Adrenal gland (tissue), 5 donors: ENCODE results near the gene FOXQ1.
"Not testable (repeated sequence)": the region's sequence is repeated elsewhere in the genome, so short reads cannot be mapped to it uniquely, and the experiment has no call there.

Experiments
- CTCF ChIP-seq, 6 experiments: fragments of 450-650 bp in 4 of 6; fragments of 200-600 bp in 2 of 6; sonication (generic) in 1 of 6; IDR thresholded peaks; 1 replicate in 5 of 6; 2 replicates in 1 of 6; pipeline versions ENCODE4 v1.5.1 to v1.8.0; 2016 to 2021; ENCODE audit warnings: antibody characterized with exemption in 6 of 6, mild to moderate bottlenecking in 2 of 6, moderate library complexity in 1 of 6
- POLR2A ChIP-seq, 2 donors: fragments of 450-650 bp; IDR thresholded peaks; one replicate each; pipeline ENCODE4 v1.6.1; 2017; ENCODE audit warnings: antibody characterized with exemption in 2 of 2, mild to moderate bottlenecking in 2 of 2, moderate library complexity in 1 of 2
- donor health status: DM: no; HTN: no; CAD: no.

GRCh38 chr6:1361717-1362116 is 49.8 kb downstream of the FOXQ1 start:
- TF ChIP-seq CTCF, POLR2A (IDR thresholded peaks at IDR 0.05): not testable (repeated sequence)
